ENCODE measurements around the gene XIRP1.
"Not testable (repeated sequence)": the region's sequence is repeated elsewhere in the genome, so short reads cannot be mapped to it uniquely, and the experiment has no call there.

The XIRP1 gene

GRCh38 chr3:39185959-39186691, 6.3 kb downstream of the XIRP1 start:
- DNase-seq: no peak

- no peak for DNase-seq
These were observed 7.0 kb downstream of the XIRP1 start for GRCh38 chr3:39185326-39185958.

- DNase-seq: no peak
These were observed 7.5 kb downstream of the XIRP1 start for GRCh38 chr3:39184968-39185285.

- no peak for DNase-seq
These were observed 8.1 kb downstream of the XIRP1 start for GRCh38 chr3:39184081-39184967.

- no peak for DNase-seq
These were observed 8.9 kb downstream of the XIRP1 start for GRCh38 chr3:39183211-39184080.

- DNase-seq: no peak
These were observed 10.7 kb downstream of the XIRP1 start for GRCh38 chr3:39181408-39182335.

GRCh38 chr3:39180546-39181346, 11.6 kb downstream of the XIRP1 start:
- peak; percentile 47 for DNase-seq

- DNase-seq: no peak
These were observed 12.2 kb downstream of the XIRP1 start for GRCh38 chr3:39180183-39180545.

- no peak for DNase-seq
These were observed 13.8 kb downstream of the XIRP1 start for GRCh38 chr3:39178553-39178952.

GRCh38 chr3:39177708-39178332, 14.6 kb downstream of the XIRP1 start:
- peak; percentile 45 for DNase-seq

- no peak for DNase-seq
These were observed 16.2 kb downstream of the XIRP1 start for GRCh38 chr3:39176025-39176714.

- no peak for DNase-seq
These were observed 18.9 kb downstream of the XIRP1 start for GRCh38 chr3:39173318-39174125.

- DNase-seq: no peak
These were observed 20.5 kb downstream of the XIRP1 start for GRCh38 chr3:39171860-39172259.

GRCh38 chr3:39170877-39171276, 21.5 kb downstream of the XIRP1 start:
- DNase-seq: not testable (repeated sequence)

GRCh38 chr3:39170461-39170860, 21.9 kb downstream of the XIRP1 start:
- DNase-seq: no peak

- no peak for DNase-seq
These were observed 22.7 kb downstream of the XIRP1 start for GRCh38 chr3:39169712-39170111.

- no peak for DNase-seq
These were observed 24.1 kb downstream of the XIRP1 start for GRCh38 chr3:39168156-39168780.

- DNase-seq: no peak
These were observed 25.4 kb downstream of the XIRP1 start for GRCh38 chr3:39166932-39167532.

All from DMS79 (cell line).